ENCODE measurements around the gene CYGB.
A peak's percentile ranks its signal among the peaks of the same experiment; 100 is the strongest.

Gene CYGB

GRCh38 chr17:76561799-76562268, 24.3 kb upstream of the CYGB start:
- TF ChIP-seq POLR2AphosphoS5 (IDR thresholded peaks at IDR 0.05; ENCODE audit: low read depth, low read length) (no peak), SIN3A (IDR thresholded peaks at IDR 0.05; ENCODE audit: borderline replicate concordance, insufficient read depth, low read length) (no peak), REST (IDR thresholded peaks at IDR 0.05; ENCODE audit: insufficient read depth in 1 of 2, low read depth in 2 of 2, low read length in 2 of 2) (no peak), FOXP2 (optimal IDR thresholded peaks at IDR 0.05; ENCODE audit: borderline replicate concordance, extremely low read depth, extremely low read length, insufficient read depth) (no peak), TAF1 (IDR thresholded peaks at IDR 0.05; ENCODE audit: borderline replicate concordance, insufficient read depth, low read length) (no peak)

GRCh38 chr17:76561332-76561731, 23.8 kb upstream of the CYGB start:
- TF ChIP-seq TAF1 (IDR thresholded peaks at IDR 0.05; ENCODE audit: borderline replicate concordance, insufficient read depth, low read length), result no peak
- TF ChIP-seq REST (IDR thresholded peaks at IDR 0.05; ENCODE audit: insufficient read depth in 1 of 2, low read depth in 2 of 2, low read length in 2 of 2), result no peak
- no peak for TF ChIP-seq POLR2AphosphoS5 (IDR thresholded peaks at IDR 0.05; ENCODE audit: low read depth, low read length)
- TF ChIP-seq SIN3A (IDR thresholded peaks at IDR 0.05; ENCODE audit: borderline replicate concordance, insufficient read depth, low read length), result no peak
- TF ChIP-seq FOXP2 (optimal IDR thresholded peaks at IDR 0.05; ENCODE audit: borderline replicate concordance, extremely low read depth, extremely low read length, insufficient read depth), result no peak

- TF ChIP-seq FOXP2 (optimal IDR thresholded peaks at IDR 0.05; ENCODE audit: borderline replicate concordance, extremely low read depth, extremely low read length, insufficient read depth) (no peak), POLR2AphosphoS5 (IDR thresholded peaks at IDR 0.05; ENCODE audit: low read depth, low read length) (peak; percentile 40; the same call in 1 of the 2 replicates), SIN3A (IDR thresholded peaks at IDR 0.05; ENCODE audit: borderline replicate concordance, insufficient read depth, low read length) (no peak)
Measured at GRCh38 chr17:76560877-76561221, 23.3 kb upstream of the CYGB start.

- TF ChIP-seq TAF1 (IDR thresholded peaks at IDR 0.05; ENCODE audit: borderline replicate concordance, insufficient read depth, low read length) (no peak), REST (IDR thresholded peaks at IDR 0.05; ENCODE audit: insufficient read depth in 1 of 2, low read depth in 2 of 2, low read length in 2 of 2) (no peak), SIN3A (IDR thresholded peaks at IDR 0.05; ENCODE audit: borderline replicate concordance, insufficient read depth, low read length) (no peak), POLR2AphosphoS5 (IDR thresholded peaks at IDR 0.05; ENCODE audit: low read depth, low read length) (no peak), FOXP2 (optimal IDR thresholded peaks at IDR 0.05; ENCODE audit: borderline replicate concordance, extremely low read depth, extremely low read length, insufficient read depth) (no peak)
Measured at GRCh38 chr17:76560036-76560876, 22.7 kb upstream of the CYGB start.

- TF ChIP-seq SIN3A (IDR thresholded peaks at IDR 0.05; ENCODE audit: borderline replicate concordance, insufficient read depth, low read length) (peak; percentile 49; the same call in 1 of the 2 replicates), FOXP2 (optimal IDR thresholded peaks at IDR 0.05; ENCODE audit: borderline replicate concordance, extremely low read depth, extremely low read length, insufficient read depth) (no peak), POLR2AphosphoS5 (IDR thresholded peaks at IDR 0.05; ENCODE audit: low read depth, low read length) (0 out of 2 replicates have a peak, but pooled peaks have one; percentile 24), TAF1 (IDR thresholded peaks at IDR 0.05; ENCODE audit: borderline replicate concordance, insufficient read depth, low read length) (no peak), REST (IDR thresholded peaks at IDR 0.05; ENCODE audit: insufficient read depth in 1 of 2, low read depth in 2 of 2, low read length in 2 of 2) (no peak)
Measured at GRCh38 chr17:76558198-76559095, 20.9 kb upstream of the CYGB start.
